Measurements from ENCODE around the gene PPCDC. TPM values are rescaled to one million over a fixed set of nuclear protein-coding genes. Genes with fewer than 3 reads are reported as not detected.

The PPCDC gene
- total RNA-seq, 1 donor from 2014 or later: 5.5 TPM

DNA sequence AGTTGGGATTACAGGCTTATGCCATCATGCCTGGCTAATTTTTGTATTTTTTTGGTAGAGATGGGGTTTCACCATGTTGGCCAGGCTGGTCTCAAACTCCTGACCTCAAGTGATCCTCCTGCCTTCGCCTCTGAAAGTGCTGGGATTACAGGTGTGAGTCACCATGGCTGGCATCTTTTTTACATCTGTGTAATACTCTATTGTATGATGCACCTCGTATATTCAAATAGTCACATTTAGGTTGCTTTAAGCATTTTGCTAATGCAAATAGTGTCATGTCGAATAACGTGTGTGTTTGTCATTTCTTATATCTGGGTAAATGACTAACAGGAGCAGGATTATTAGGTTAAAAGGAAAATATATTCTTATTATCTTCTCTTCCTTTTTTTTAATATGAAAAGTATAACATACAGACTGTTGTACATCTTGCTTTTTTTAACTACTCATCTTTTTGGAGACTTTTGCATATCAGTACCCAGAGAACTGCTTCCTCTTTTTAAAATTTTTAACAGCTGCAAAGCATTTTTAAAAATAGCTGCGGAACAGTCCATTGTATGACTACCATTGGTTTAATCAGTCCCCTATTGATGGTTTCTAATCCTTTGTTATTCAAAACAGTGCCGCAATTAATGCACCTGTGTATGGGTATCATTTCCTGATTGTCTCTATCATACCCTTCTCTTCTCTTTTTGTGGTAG is 14.6 kb upstream of the PPCDC start:
- no peak for DNase-seq (ENCODE audit: low spot score)

DNA sequence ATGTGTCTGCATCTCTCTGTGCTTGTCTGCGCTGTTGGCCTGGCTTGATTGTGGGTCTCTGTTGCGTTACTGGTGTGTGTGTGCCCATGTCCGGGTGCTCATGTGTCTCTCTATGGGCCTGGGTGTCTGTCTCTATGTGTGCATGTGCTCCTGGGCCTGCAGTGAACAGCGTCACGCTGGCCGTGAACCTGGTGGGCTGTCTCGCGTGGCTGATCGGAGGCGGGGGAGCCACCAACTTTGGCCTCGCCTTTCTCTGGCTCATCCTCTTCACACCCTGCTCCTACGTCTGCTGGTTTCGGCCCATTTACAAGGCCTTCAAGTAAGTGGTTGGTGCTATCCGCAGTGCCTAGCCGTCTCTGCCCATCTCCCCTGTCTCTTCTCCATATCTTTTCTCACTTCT is 7.0 kb upstream of the PPCDC start:
- no peak for DNase-seq (ENCODE audit: low spot score)

DNA sequence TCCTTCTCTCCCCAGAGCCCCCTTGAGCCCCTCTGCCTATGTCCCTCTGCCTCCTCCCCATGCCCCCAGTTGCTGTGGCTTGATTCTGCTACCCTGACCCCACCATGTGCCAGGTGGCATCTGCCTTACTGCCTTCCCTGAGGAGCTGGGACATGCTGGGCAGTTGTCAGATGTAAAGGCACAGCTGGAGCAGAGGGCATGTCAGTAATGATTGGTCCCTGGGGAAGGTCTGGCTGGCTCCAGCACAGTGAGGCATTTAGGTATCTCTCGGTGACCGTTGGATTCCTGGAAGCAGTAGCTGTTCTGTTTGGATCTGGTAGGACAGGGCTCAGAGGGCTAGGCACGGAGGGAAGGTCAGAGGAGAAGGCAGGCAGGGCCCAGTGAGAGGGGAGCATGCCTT is 3.5 kb upstream of the PPCDC start:
- DNase-seq (ENCODE audit: low spot score): no peak

GRCh38 chr15:75021341-75021740 is 2.0 kb upstream of the PPCDC start:
- DNase-seq (ENCODE audit: low spot score): no peak

GRCh38 chr15:75022783-75023180 is 608 bp upstream of the PPCDC start:
- DNase-seq (ENCODE audit: low spot score): no peak

DNA sequence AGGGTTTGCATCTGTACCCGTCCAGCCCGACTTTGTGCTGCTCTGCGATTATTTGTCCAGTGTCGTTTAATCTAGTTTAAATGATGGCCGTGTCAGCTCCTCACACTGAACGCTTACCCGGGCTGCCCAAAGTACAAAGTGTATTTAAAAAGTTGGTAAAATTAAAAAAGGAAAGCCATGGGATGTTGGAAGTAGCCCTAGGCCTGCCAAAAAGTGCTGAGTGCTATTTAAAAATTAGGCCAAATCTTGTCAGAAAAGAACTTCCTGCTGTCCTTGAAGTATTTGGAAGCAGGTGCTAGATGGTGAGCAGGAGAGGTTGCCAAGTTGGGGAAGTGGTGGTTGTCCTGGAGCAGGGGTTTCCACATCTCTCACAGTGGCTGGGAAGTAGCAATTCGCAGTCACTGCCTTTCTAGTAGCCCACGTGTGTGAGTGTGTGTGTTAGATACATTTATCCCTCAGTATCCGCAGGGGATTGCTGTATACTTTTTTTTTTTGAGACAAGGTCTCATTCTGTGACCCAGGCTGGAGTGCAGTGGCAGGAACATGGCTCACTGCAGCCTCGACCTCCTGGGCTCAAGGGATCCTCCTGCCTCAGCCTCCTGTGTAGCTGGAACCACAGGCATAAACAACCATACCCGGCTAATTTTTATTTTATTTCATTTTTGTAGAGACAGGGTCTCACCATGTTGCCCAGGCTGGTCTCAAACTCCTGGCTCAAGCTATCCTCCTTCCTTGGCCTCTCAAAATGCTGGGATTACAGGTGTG is 664 bp downstream of the PPCDC start:
- DNase-seq (ENCODE audit: low spot score): no peak

GRCh38 chr15:75025107-75025506 is 1.7 kb downstream of the PPCDC start:
- DNase-seq (ENCODE audit: low spot score): no peak

DNA sequence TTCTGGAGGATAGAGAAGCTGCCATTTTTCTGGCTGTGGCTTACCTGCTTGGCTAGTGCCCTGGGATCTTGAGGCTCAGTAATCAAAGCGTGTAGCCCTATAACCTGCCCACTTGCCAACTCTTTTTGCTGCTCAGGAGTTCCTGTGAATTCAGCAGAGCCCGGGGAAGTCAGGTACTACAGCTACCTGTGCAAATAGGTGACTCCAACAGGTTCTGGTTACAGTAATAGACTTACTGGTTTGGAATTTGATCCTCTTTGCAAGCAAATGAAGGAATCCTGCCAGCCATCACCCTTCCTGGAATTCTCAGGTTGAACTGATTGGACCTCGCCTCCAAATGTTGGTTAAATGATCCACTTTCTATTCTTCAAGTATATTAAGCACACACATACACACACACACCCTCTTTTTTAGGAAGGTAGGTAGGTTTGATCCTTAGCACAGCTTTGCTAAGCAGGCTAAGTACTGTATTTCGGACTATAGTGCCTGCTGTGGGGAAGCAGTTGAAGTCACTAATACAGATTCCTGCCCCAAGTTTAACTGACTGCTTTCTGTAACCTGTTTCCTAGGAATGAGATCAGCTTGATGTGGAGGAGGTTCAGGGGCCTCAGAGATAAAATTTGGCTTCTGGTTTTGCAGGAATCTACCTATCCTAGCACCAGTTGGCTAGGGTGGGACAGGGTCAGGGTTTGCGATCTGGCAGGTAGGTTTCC is 2.3 kb downstream of the PPCDC start:
- DNase-seq (ENCODE audit: low spot score): no peak

GRCh38 chr15:75027551-75027950 is 4.2 kb downstream of the PPCDC start:
- no peak for DNase-seq (ENCODE audit: low spot score)

DNA sequence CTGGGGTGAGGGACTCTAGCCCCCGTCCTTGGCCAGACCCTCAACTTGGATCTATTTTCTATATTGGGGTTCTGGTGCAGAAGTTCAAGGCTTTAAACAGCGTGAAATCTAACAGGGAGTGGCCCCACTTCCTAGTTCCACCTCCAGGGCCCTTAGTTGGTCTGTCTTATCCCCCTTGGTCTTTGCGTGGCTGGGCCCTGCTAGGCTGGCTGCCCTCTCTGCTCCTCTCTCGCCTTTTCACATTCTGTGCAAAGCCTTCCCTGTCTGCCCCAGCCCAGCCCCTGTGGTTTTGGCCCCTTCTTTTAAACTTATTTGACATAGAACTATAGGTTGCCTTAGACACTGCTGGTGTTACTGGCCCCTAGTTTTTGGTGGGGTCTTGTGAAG is 5.6 kb downstream of the PPCDC start:
- DNase-seq (ENCODE audit: low spot score): no peak

GRCh38 chr15:75029378-75030022 is 6.1 kb downstream of the PPCDC start:
- DNase-seq (ENCODE audit: low spot score): peak; percentile 92

- peak; percentile 67 for DNase-seq (ENCODE audit: low spot score)
Observed at GRCh38 chr15:75030023-75030413, 6.6 kb downstream of the PPCDC start.

GRCh38 chr15:75030424-75030823 is 7.0 kb downstream of the PPCDC start:
- no peak for DNase-seq (ENCODE audit: low spot score)

DNA sequence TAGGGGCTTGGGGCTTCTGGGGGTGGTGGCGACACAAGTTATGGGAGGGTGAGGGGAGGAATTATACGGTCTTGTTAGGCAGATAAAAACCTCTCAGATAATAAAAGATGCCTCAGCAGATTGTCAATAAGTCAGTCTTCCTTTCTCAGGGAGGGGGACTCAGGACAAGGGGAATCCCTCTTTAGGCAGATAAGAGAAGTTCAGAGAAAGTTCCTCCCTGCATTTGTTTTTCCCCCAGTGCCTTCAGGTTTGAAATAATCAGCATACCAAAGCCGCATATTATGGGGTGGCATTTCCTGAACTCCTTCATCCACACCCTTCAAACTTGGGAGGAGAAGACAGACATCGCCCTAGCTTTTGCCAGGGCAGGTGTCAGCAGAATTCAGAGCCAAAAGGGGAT is 8.5 kb downstream of the PPCDC start:
- DNase-seq (ENCODE audit: low spot score): no peak

DNA sequence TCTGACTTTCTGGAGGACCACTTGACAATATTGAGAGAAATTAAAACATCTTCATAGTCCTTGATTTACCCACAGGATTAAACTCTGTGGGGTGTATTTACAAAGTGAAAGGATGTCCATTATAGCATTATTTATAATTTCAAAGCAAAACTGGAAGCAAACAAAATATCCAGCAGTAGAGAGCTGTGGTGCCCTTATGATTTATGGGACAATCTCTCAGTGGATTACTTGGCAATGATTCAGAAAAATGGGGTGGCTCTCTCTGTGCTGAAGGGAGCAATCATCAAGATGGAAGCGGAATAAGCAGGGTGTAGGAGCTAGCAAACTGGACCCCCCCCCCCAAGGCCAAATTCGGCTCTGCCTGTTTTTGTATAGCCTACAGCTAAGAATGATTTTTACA is 9.0 kb downstream of the PPCDC start:
- DNase-seq (ENCODE audit: low spot score): no peak

- DNase-seq (ENCODE audit: low spot score): no peak
Observed at GRCh38 chr15:75033809-75034208, 10.4 kb downstream of the PPCDC start.

DNA sequence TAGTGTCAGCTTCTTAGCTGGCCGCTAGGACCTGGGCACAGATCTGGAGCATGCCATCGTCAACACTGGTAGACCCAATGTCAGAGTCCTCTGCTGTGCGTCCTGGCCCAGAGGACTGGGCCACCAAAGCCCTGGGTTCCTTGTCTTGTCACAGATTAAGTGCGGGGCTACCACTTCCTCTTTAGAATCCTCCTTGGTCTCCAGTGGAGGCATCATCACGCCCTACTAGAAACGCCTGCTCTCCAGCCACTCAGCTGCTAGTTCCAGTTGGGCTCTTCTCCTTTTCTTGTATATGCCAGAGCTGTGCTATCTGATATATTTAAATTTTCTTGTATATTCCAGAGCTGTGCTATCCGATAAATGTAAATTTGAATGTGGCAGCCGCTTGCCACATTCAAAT is 11.2 kb downstream of the PPCDC start:
- DNase-seq (ENCODE audit: low spot score): no peak

DNA sequence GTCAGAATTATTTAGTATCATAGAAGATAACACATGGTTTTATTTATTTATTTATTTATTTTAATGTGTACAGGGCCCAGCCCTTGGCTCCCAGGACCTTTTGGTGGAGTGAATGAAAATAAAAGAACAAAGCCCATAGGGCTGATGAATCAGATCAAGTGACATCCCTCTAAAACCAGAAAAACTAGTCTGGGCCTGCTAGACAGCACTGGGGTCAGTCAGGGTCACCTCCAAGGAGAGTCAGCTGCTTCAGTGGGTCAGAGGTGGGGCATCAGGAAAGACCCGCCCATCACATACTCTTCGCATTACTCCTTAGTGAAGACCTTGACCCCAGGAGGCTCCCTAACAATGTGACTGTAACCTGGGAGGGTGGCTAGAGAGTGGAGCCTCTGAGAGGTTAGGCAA is 12.8 kb downstream of the PPCDC start:
- DNase-seq (ENCODE audit: low spot score): peak; percentile 17

GRCh38 chr15:75037685-75038084 is 14.3 kb downstream of the PPCDC start:
- DNase-seq (ENCODE audit: low spot score): no peak

- DNase-seq (ENCODE audit: low spot score): no peak
Observed at GRCh38 chr15:75038231-75038630, 14.8 kb downstream of the PPCDC start.

DNA sequence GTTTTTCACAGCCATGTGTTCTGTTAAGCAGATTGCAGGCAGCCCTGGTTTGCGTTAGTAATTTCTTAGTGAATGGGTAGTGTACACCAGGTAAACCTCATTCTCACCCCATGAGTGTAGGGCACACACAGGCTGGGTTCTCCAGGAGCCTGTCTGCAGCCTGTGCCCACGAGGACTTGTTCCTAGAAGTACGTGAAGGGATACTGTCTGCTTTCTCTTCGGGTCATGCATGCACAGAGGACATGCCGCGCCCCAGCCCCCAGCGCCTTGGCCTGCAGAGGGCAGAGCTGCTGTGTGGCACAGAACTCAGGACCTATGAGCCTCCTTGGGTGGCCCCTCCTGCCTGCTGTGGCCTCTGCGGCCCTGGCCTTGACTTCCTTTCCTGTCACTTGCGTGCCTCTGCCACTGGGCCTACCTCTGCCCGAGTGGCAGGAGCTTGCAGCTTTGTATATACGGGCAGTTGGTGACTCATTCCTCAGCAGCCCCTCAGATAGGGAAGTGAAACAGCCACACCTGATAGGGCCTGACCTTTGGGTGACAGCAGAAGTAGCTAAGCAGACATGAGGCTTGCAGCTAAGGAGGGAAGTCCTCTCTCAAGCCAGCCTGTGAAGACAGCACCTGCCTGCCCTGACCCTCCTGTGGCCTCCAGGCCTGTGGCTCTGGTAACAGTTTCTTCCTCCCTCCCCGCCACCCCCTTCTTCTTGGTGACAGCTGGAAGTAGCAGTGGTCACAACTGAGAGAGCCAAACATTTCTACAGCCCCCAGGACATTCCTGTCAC is 19.5 kb downstream of the PPCDC start:
- peak; percentile 52 for DNase-seq (ENCODE audit: low spot score)

Measured in umbilical cord (tissue), 2 donors.